PC-3 (cell line): Measurements from ENCODE around the gene KHDC1L.
"Not testable (repeated sequence)": the region's sequence is repeated elsewhere in the genome, so short reads cannot be mapped to it uniquely, and the experiment has no call there.

Source experiments
- CTCF ChIP-seq: fragments of 300-600 bp; sonication (generic); conservative IDR thresholded peaks from 2 replicates; pipeline ENCODE4 v1.5.1; 2017; ENCODE audit warnings: antibody characterized with exemption, low read depth, mild to moderate bottlenecking, low read length
- EZH2phosphoT487 ChIP-seq: fragments of 300-600 bp; sonication (generic); IDR thresholded peaks from 2 replicates; pipeline ENCODE4 v1.6.1; 2018; ENCODE audit warnings: mild to moderate bottlenecking, antibody characterized with exemption, low read length, borderline replicate concordance

GRCh38 chr6:73193302-73193701 is 32.0 kb downstream of the KHDC1L start:
- not testable (repeated sequence) for TF ChIP-seq CTCF, EZH2phosphoT487
